Astrocyte (in vitro differentiated cells and primary cell): ENCODE measurements around the gene SLC47A2.

Source experiments
- EZH2 ChIP-seq: IDR thresholded peaks from 2 replicates; pipeline ENCODE4 v1.6.1; 2012; ENCODE audit warnings: mild to moderate bottlenecking, low read length, inconsistent platforms; ENCODE audit not compliant: insufficient read depth
- TF ChIP-seq, protein P1 (sequence below): IDR thresholded peaks from 2 replicates; pipeline ENCODE4 v1.5.1; 2011; ENCODE audit warnings: low read depth, mild to moderate bottlenecking, inconsistent platforms, low read length, moderate library complexity; ENCODE audit not compliant: insufficient read depth

DNA sequence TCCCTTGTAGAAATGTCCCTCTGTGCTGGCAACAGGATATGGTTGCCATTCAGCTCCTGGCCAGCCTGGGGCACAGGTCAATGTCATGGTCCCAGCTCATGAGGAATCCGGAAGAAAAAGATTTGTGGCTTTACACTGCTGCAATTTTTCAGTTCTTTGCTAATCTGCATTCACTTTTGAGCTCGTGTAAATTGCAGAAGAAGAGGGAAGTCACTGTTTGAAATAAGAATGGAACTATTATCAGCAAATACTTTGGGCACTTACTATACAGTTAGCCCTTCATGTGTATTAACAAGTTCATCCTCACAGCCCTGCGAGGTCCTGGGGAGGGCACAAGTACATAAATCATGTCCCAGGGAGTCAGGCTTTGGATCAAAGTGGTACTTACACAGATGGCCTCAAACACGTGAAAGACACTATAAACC, 14.2 kb downstream of the SLC47A2 start:
- TF ChIP-seq EZH2 = no peak
- TF ChIP-seq, protein P1, sequence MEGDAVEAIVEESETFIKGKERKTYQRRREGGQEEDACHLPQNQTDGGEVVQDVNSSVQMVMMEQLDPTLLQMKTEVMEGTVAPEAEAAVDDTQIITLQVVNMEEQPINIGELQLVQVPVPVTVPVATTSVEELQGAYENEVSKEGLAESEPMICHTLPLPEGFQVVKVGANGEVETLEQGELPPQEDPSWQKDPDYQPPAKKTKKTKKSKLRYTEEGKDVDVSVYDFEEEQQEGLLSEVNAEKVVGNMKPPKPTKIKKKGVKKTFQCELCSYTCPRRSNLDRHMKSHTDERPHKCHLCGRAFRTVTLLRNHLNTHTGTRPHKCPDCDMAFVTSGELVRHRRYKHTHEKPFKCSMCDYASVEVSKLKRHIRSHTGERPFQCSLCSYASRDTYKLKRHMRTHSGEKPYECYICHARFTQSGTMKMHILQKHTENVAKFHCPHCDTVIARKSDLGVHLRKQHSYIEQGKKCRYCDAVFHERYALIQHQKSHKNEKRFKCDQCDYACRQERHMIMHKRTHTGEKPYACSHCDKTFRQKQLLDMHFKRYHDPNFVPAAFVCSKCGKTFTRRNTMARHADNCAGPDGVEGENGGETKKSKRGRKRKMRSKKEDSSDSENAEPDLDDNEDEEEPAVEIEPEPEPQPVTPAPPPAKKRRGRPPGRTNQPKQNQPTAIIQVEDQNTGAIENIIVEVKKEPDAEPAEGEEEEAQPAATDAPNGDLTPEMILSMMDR = no peak
